SJCRH30 (cell line): ENCODE results near the gene TBC1D24. TPM values are rescaled to one million over a fixed set of nuclear protein-coding genes. Genes with fewer than 3 reads are reported as not detected.
"Not testable (repeated sequence)": the region's sequence is repeated elsewhere in the genome, so short reads cannot be mapped to it uniquely, and the experiment has no call there.

ENCODE experiments used
- DNase-seq, 2 experiments: peaks; one replicate each; pipeline ENCODE4 v3.0.0-alpha.2; 2015 to 2020
- H3K27ac ChIP-seq: fragments of 250-450 bp; sonication (Bioruptor Pico); 2 replicates; pipeline ENCODE4 v1.5.1; 2020; ENCODE audit warnings: mild to moderate bottlenecking, moderate library complexity
- H3K27me3 ChIP-seq: fragments of 250-450 bp; sonication (Bioruptor Pico); 2 replicates; pipeline ENCODE4 v1.5.1; 2020; ENCODE audit warnings: mild to moderate bottlenecking, moderate library complexity
- H3K36me3 ChIP-seq: fragments of 250-450 bp; sonication (Bioruptor Pico); 2 replicates; pipeline ENCODE4 v1.5.1; 2020; ENCODE audit warnings: mild to moderate bottlenecking, moderate library complexity
- H3K4me1 ChIP-seq: fragments of 250-450 bp; sonication (Bioruptor Pico); 2 replicates; pipeline ENCODE4 v1.5.1; 2020; ENCODE audit warnings: mild to moderate bottlenecking, moderate library complexity
- H3K4me3 ChIP-seq: fragments of 250-450 bp; sonication (Bioruptor Pico); 2 replicates; pipeline ENCODE4 v1.5.1; 2020; ENCODE audit warnings: mild to moderate bottlenecking, moderate library complexity
- H3K9me3 ChIP-seq: fragments of 250-450 bp; sonication (Bioruptor Pico); replicated peaks from 2 replicates; pipeline ENCODE4 v1.5.1; 2020; ENCODE audit warnings: mild to moderate bottlenecking, moderate library complexity
- total RNA-seq: library from RNA; depleted of rRNA; stranded (reverse); fragments of >200 nt; shearing (Covaris generic); gene quantifications from 2 replicates; pipeline ENCODE4 v1.2.3, GENCODE V29; 2014

Gene TBC1D24
- total RNA-seq, 1 experiment from 2014 or later: 21.8 TPM

DNA sequence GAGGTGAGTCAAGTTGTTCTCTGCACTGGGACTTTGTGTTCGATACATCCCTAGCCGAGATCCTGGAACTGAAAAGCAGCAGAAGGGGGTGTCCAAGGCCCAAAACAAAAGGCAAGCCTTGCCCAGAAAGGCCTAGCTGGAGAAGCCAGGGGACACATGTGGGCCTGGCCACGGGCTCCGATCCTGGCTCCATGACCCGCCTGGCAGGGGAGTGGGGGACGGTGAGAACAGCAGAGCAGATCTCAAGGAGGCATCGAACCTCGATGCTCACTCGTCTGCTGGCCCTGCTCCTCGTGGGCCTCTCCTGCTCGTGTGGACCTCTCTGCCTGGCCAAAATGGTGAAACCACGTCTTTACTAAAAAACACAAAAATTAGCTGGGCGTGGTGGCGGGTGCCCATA lies 36.8 kb upstream of the TBC1D24 start:
- Histone ChIP-seq H3K4me1 (no peaks in the 10 kb centered on the region), H3K27ac (no peak overlapping the region), H3K36me3 (peaks cover 63% of the 10 kb centered on the region), H3K27me3 (no peaks in the 10 kb centered on the region), H3K9me3 (no peaks in the 10 kb centered on the region), H3K4me3 (no peak overlapping the region)
- DNase-seq: no peak

GRCh38 chr16:2439598-2439997 lies 35.3 kb upstream of the TBC1D24 start:
- no peak for DNase-seq
- Histone ChIP-seq H3K36me3 (peaks cover 54% of the 10 kb centered on the region), H3K27ac (no peak overlapping the region), H3K4me3 (no peak overlapping the region), H3K9me3 (no peaks in the 10 kb centered on the region), H3K27me3 (no peaks in the 10 kb centered on the region), H3K4me1 (no peaks in the 10 kb centered on the region)

- H3K4me1 ChIP-seq, H3K27ac ChIP-seq, H3K9me3 ChIP-seq, DNase-seq, H3K27me3 ChIP-seq, H3K4me3 ChIP-seq: not testable (repeated sequence)
- H3K36me3 ChIP-seq: peaks cover 56% of the 10 kb centered on the region
Observed at GRCh38 chr16:2441143-2441804, 33.7 kb upstream of the TBC1D24 start.

GRCh38 chr16:2443555-2443954 lies 31.4 kb upstream of the TBC1D24 start:
- H3K27ac ChIP-seq: no peak overlapping the region
- H3K4me1 ChIP-seq: no peaks in the 10 kb centered on the region
- H3K27me3 ChIP-seq: no peaks in the 10 kb centered on the region
- no peak for DNase-seq
- no peak overlapping the region for H3K4me3 ChIP-seq
- no peaks in the 10 kb centered on the region for H3K9me3 ChIP-seq
- H3K36me3 ChIP-seq: peaks cover 54% of the 10 kb centered on the region

- Histone ChIP-seq H3K4me1 (no peaks in the 10 kb centered on the region), H3K4me3 (no peak overlapping the region), H3K27ac (no peak overlapping the region), H3K36me3 (peaks cover 63% of the 10 kb centered on the region), H3K9me3 (no peaks in the 10 kb centered on the region), H3K27me3 (no peaks in the 10 kb centered on the region)
- no peak for DNase-seq
Observed at GRCh38 chr16:2447920-2448583, 26.9 kb upstream of the TBC1D24 start.

DNA sequence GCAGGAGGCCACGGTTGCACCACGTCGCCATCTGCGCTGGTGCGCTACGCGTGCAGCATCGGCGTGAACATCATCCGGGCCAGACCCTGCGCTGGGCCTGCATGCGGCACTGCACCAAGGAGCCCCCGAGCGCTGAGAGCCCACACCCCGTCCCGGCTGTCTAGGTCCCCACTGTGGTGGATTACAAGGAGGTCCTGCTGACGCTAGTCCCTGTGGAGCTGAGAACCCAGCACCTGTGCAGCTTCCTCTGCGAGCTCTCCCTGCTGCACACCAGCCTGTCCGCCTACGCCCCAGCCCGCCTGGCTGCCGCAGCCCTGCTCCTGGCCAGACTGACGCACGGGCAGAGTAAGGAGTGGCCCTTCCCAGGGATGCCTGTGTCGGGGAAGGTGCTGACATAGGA lies 25.8 kb upstream of the TBC1D24 start:
- H3K9me3 ChIP-seq: no peaks in the 10 kb centered on the region
- H3K36me3 ChIP-seq: peaks cover 68% of the 10 kb centered on the region
- no peak for DNase-seq
- no peak overlapping the region for H3K27ac ChIP-seq
- no peak overlapping the region for H3K4me3 ChIP-seq
- no peaks in the 10 kb centered on the region for H3K4me1 ChIP-seq
- H3K27me3 ChIP-seq: no peaks in the 10 kb centered on the region

GRCh38 chr16:2450535-2450934 lies 24.4 kb upstream of the TBC1D24 start:
- H3K4me1 ChIP-seq: no peaks in the 10 kb centered on the region
- H3K9me3 ChIP-seq: no peaks in the 10 kb centered on the region
- no peak for DNase-seq
- no peak overlapping the region for H3K27ac ChIP-seq
- H3K4me3 ChIP-seq: no peak overlapping the region
- H3K27me3 ChIP-seq: no peaks in the 10 kb centered on the region
- peaks cover 70% of the 10 kb centered on the region for H3K36me3 ChIP-seq

DNA sequence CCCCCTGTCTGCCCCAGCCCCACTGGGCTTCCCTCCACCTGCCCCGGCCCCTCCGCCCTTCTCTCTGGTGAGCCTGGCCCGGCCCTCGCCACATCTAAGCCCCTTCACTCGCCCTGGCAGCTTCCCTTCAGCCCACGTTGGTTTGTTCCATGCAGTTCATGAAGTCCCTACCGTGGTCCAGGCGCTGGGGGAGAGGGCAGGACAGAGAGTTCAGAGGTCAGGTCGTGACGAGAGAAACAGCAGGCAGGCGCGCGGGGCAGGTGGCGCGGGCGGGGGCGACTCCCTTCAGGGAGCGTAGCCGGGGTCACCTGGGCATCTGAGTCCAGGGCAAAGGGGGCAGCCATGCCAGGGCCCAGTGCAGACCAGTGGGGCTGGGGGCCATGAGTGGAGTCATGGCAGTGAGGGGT lies 23.9 kb upstream of the TBC1D24 start:
- Histone ChIP-seq H3K4me3 (no peak overlapping the region), H3K36me3 (peaks cover 71% of the 10 kb centered on the region), H3K27ac (no peak overlapping the region), H3K4me1 (no peaks in the 10 kb centered on the region), H3K27me3 (no peaks in the 10 kb centered on the region), H3K9me3 (no peaks in the 10 kb centered on the region)
- DNase-seq: no peak

DNA sequence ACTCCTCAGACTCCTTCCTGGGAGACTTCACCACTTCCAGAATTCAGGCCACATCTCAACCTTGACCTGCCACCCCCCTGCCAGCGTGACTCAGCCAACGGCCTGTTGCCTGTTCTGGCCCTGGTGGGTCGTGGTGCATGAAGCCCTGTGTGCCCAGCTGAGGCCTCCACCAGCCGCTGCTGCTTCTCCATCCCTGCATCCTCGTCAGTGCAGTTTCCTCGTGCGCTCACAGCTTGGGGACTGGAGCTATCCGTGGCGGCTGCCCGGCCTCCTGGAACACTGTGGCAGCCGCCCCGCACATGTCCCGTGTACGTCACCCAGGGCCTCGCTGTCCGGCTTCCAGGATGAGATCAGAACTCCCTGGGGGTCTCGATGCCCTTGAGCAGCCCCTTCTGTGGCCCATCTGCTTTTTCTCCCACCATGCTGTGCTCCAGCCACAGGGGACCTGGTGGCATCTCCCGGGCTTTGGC lies 23.0 kb upstream of the TBC1D24 start:
- no peaks in the 10 kb centered on the region for H3K4me1 ChIP-seq
- H3K27me3 ChIP-seq: no peaks in the 10 kb centered on the region
- DNase-seq: no peak
- H3K9me3 ChIP-seq: no peaks in the 10 kb centered on the region
- H3K27ac ChIP-seq: no peak overlapping the region
- peaks cover 71% of the 10 kb centered on the region for H3K36me3 ChIP-seq
- H3K4me3 ChIP-seq: no peak overlapping the region

DNA sequence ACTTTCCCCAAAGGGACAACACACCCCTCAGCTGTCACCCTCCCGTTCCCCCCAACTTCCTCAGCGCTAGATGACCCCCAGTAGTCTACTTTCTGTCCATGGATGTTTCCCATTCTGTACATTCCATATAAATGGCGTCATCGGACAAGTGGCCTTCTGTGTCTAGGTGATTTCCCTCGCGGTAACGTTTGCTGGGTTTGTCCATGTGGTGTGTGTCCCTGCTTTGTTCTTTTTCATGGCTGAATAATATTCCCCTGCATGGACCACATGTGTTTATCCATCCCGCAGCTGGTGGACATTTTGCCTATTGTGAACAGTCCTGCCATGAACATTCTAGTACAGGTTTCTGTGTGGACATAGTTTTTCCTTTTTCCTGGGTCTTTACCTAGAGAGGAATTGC lies 22.3 kb upstream of the TBC1D24 start:
- Histone ChIP-seq H3K9me3 (no peaks in the 10 kb centered on the region), H3K4me1 (no peaks in the 10 kb centered on the region), H3K27ac (no peak overlapping the region), H3K36me3 (peaks cover 74% of the 10 kb centered on the region), H3K27me3 (no peaks in the 10 kb centered on the region), H3K4me3 (no peak overlapping the region)
- DNase-seq: no peak

GRCh38 chr16:2455081-2455845 lies 19.7 kb upstream of the TBC1D24 start:
- no peaks in the 10 kb centered on the region for H3K4me1 ChIP-seq
- no peaks in the 10 kb centered on the region for H3K9me3 ChIP-seq
- no peaks in the 10 kb centered on the region for H3K27me3 ChIP-seq
- H3K36me3 ChIP-seq: peaks cover 55% of the 10 kb centered on the region
- H3K4me3 ChIP-seq: no peak overlapping the region
- no peak for DNase-seq
- no peak overlapping the region for H3K27ac ChIP-seq

- no peak overlapping the region for H3K27ac ChIP-seq
- H3K36me3 ChIP-seq: peaks cover 53% of the 10 kb centered on the region
- no peak overlapping the region for H3K4me3 ChIP-seq
- H3K4me1 ChIP-seq: peaks cover 4% of the 10 kb centered on the region; the same call in 1 of the 2 replicates
- H3K9me3 ChIP-seq: no peaks in the 10 kb centered on the region
- H3K27me3 ChIP-seq: no peaks in the 10 kb centered on the region
- no peak for DNase-seq
Observed at GRCh38 chr16:2456551-2457153, 18.3 kb upstream of the TBC1D24 start.

DNA sequence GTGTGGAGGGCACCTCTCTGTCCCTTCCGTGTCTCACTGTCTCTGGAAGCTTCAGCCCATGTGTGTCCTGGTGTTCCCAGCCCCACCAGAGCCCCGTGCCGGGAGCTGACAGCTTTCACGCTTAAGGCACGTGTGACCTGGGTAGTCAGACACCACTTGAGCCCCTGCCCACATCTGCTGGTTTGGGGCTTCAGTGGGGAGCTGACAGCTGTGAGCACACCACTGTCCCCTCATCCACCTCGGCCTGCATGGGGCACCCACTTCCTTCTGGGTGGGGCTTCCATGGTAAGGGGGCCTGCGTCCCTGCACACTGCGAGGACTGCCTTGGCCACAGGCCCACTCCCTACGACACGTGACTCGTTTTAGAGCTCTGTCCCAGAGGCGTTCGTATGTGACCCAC lies 17.7 kb upstream of the TBC1D24 start:
- H3K36me3 ChIP-seq: peaks cover 47% of the 10 kb centered on the region
- H3K27me3 ChIP-seq: no peaks in the 10 kb centered on the region
- DNase-seq: no peak
- no peak overlapping the region for H3K27ac ChIP-seq
- no peak overlapping the region for H3K4me3 ChIP-seq
- H3K9me3 ChIP-seq: no peaks in the 10 kb centered on the region
- H3K4me1 ChIP-seq: peaks cover 4% of the 10 kb centered on the region; the same call in 1 of the 2 replicates

DNA sequence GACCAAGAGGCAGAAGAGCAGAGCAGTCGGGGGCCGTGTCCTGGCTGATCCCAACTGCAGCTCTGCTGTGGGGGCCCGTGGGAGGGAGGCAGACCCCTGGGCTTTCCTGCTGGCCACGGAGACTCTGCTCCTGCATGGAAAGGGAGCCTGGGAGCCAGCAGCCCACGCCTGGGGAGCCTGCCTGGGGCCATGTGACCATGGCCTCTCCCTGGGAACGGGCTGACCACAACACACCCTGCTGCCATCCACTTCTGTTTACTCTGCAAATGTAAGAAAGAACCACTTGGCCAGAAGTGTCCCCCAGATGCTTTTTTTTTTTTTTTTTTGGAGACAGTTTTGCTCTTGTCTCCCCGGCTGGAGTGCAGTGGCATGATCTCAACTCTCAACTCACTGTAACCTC lies 17.0 kb upstream of the TBC1D24 start:
- no peaks in the 10 kb centered on the region for H3K27me3 ChIP-seq
- H3K4me1 ChIP-seq: peaks cover 4% of the 10 kb centered on the region; the same call in 1 of the 2 replicates
- H3K27ac ChIP-seq: no peak overlapping the region
- H3K9me3 ChIP-seq: no peaks in the 10 kb centered on the region
- no peak for DNase-seq
- H3K36me3 ChIP-seq: peaks cover 41% of the 10 kb centered on the region
- H3K4me3 ChIP-seq: no peak overlapping the region
